A172 (cell line): Measurements from ENCODE around the gene NHSL2. TPM values are rescaled to one million over a fixed set of nuclear protein-coding genes. Genes with fewer than 3 reads are reported as not detected.
"Not testable (repeated sequence)": the region's sequence is repeated elsewhere in the genome, so short reads cannot be mapped to it uniquely, and the experiment has no call there.

Experiments
- DNase-seq: peaks from one replicate; pipeline ENCODE4 v3.0.0-alpha.2; 2015; ENCODE audit warnings: low spot score
- total RNA-seq: library from RNA; depleted of rRNA; stranded (reverse); fragments of >200 nt; shearing (Covaris generic); gene quantifications from 2 replicates; pipeline ENCODE4 v1.2.3, GENCODE V29; 2014

The NHSL2 gene
- total RNA-seq, 1 experiment from 2014 or later, result not detected

DNA sequence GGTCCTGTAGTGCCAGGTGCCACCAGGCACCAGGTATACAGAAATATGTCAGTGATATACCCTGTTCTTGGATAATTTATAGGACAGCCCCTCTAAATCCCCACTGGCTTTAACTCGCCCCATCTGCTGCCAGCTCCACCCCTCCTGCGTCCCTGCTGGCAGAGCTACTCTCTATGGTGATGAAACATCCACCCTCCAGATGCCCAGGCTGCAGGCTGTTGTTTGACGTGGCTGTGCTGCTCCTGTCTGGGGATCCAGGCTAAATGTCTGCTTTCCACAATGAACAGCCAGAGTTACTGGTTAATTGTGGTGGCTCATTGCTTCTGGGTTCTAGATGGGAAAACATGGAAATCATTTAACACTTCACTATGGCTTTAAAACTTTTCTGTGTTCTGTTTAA, 12.9 kb downstream of the NHSL2 start:
- DNase-seq, result no peak

- no peak for DNase-seq
Measured at GRCh38 chrX:71927040-71927439, 16.4 kb downstream of the NHSL2 start.

DNA sequence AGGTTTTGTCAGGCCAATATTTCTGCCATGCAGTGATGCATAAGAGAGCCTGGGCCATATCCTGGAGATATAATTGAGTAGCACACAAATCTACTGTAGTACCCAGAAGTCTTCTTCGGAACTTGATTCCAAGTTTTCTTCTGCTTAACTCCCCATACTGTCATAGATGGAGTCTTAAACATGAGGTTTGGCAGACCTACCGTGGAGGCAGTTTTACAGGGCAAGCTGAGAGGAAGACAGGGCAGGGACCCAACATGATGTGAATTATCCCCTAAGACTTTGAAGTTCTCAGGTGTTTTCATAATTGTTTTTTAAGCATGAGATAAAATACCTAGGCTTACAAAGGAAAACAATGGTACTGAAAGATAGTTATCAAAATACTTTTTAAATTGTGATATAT, 18.2 kb downstream of the NHSL2 start:
- DNase-seq, result no peak

GRCh38 chrX:71930298-71930697, 19.7 kb downstream of the NHSL2 start:
- no peak for DNase-seq

DNA sequence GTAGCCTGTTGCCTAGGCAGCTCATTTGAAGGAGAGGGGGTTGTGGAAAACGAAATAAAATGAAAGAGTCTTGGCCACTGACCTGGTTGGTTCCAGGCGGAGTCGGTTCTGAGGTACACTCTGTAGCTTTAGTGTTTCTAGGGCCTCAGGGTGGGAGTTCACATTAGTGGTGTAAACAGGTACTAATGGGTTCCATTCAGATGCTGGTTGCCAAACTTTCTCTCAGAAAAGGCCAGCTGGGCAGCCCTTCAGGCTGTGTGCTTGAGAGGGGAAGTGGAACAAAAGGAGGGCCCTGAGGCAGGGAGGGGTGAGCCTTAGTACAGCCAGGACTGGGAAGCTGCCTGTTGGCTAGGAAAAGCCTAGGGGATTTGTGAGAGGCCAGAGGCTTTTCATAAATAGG, 24.8 kb downstream of the NHSL2 start:
- DNase-seq, result no peak

DNA sequence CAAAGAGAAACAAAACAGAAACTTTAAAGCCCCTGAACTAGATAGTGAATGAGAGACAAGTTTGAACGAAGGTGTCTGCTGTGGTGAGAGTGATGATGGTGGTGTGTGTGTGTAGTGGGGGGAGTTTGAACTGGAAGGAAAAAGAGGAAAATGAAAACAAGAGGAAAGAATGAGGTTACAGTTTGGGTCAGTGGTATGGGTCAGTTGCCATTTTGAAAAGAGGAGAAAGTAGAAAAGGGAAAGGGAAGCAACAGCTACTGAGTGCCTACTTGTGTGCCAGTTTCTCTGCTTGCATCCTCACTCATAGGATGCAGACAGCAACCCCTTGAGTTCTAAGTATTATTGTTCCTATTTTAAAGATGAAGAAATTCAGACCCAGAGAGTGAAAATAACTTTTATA, 26.0 kb downstream of the NHSL2 start:
- DNase-seq, result no peak

- peak; percentile 3 for DNase-seq
Measured at GRCh38 chrX:71938371-71938770, 27.7 kb downstream of the NHSL2 start.

DNA sequence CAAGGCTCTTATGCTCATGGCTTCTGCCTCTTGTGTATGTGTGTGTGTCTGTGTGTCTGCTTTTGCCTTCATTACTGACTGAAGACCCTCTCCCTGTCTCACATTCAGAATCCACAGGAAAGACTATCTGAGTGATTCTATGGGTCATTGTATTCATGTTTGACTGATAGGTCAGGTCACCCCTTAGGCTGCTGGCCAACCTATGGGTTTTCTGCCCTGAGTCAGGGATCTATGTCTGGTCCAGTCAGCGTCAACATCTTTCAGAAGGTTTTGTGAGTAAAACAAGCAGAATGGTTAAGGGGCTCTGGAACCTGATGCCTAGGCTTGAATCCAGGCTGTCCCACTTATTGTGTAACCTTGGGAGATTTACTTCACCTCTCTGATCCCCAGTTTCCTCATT, 30.5 kb downstream of the NHSL2 start:
- no peak for DNase-seq

GRCh38 chrX:71941776-71942175, 31.1 kb downstream of the NHSL2 start:
- peak; percentile 25 for DNase-seq

DNA sequence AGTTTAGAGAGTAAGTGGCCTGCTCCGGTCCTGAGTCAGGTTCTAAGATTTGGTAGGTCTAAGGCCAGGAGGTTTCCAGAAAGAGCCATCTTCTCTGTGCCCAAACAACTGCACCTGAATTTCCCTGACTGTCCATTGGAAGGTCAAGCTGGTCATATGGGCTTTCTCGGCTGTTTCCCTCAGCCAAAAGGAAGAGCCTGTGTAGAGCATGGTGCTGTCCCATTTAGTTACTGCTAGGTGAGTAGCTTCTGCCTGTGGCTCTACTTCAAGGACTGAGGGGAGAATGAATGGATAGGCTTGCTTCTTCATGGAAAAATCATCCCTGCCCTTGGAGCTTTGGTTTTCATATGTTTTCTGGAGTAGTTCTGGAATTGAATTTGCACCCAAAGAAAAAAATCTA, 33.7 kb downstream of the NHSL2 start:
- no peak for DNase-seq

GRCh38 chrX:71945237-71945805, 34.7 kb downstream of the NHSL2 start:
- no peak for DNase-seq

GRCh38 chrX:71949363-71949762, 38.7 kb downstream of the NHSL2 start:
- no peak for DNase-seq

DNA sequence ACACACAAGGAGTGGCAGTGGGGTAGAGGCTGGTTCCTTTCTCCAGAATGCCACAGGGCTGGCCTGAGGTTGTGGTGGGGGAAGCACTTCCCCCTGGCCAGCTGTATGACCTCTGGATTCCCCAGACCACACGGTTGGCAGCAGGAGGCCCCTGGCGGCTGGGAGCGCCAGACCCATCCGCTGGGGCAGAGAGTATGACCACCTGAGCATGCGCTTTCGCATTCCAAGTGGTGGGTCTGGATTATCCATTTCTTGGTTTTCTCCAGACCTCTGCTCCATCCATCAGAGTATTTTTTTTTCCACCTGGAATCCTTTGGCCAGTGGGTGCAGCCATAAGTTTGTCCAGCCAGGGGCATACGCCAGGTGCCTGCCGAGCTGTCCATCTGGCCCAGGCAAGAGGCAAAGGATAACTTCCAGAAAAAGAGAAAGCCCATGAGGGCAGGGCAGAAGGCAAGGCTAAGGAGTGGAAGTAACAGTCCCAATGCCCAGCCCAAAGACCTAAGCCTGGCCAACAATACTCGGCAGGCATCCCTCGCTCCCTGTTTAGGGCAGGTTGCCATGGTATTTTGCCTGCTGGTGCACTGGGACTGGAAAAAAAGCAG, 39.3 kb downstream of the NHSL2 start:
- DNase-seq, result no peak

- no peak for DNase-seq
Measured at GRCh38 chrX:71953391-71953790, 42.7 kb downstream of the NHSL2 start.

- DNase-seq, result no peak
Measured at GRCh38 chrX:71953946-71954345, 43.3 kb downstream of the NHSL2 start.

- no peak for DNase-seq
Measured at GRCh38 chrX:71954458-71954857, 43.8 kb downstream of the NHSL2 start.

- no peak for DNase-seq
Measured at GRCh38 chrX:71955530-71956120, 45.0 kb downstream of the NHSL2 start.

DNA sequence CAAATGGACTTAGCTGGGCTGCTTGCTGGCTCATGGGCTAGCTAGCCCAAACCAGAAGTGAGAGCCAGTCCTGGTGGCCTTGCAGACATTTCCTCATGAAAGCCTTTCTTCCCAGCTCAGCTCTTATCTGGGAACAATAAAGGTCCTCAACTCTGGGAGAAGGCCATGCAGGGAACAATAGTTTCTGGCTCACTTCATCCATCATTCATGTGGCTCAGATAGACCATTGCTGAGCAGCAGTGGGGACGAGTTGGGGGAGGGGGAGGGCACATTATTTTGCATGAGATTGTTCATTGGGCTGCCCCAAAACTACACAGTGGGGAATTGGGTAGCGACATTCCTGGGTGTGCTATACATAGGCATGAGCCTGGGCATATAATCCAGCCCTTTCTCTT, 47.6 kb downstream of the NHSL2 start:
- no peak for DNase-seq

DNA sequence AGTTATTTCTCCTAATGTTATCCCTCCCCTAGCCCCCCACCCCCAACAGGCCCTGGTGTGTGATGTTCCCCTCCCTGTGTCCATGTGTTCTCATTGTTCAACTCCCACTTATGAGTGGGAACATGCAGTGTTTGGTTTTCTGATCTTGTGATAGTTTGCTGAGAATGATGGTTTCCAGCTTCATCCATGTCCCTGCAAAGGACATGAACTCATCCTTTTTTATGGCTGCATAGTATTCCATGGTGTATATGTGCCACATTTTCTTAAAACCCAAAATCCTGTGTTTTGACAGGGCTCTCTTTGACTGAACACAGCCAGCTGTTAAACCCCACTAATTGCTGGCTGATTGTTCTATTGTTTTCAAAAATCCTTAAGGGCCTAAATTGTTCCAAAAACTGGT, 53.5 kb downstream of the NHSL2 start:
- not testable (repeated sequence) for DNase-seq

GRCh38 chrX:71974916-71975315, 64.3 kb downstream of the NHSL2 start:
- no peak for DNase-seq

- DNase-seq, result no peak
Measured at GRCh38 chrX:71976753-71977152, 66.1 kb downstream of the NHSL2 start.

DNA sequence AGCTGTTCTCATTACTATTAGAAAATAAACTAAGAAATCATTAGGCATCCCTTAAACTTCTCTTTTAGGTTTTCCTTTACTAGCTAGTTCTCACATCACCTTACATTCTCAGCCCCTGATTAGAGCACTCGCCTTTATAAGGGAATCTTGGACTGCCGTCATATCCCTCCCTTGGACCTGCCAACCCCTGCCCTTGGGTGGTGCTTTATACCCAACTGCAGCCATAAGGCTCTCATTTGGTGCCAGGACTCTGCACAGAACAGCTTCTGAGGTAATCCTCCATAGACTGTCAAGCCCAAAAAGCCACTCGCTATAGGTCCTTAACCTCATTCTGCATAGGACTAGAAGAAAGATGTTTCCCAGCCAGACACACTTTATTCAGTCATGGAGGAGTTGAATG, 67.5 kb downstream of the NHSL2 start:
- DNase-seq, result no peak

DNA sequence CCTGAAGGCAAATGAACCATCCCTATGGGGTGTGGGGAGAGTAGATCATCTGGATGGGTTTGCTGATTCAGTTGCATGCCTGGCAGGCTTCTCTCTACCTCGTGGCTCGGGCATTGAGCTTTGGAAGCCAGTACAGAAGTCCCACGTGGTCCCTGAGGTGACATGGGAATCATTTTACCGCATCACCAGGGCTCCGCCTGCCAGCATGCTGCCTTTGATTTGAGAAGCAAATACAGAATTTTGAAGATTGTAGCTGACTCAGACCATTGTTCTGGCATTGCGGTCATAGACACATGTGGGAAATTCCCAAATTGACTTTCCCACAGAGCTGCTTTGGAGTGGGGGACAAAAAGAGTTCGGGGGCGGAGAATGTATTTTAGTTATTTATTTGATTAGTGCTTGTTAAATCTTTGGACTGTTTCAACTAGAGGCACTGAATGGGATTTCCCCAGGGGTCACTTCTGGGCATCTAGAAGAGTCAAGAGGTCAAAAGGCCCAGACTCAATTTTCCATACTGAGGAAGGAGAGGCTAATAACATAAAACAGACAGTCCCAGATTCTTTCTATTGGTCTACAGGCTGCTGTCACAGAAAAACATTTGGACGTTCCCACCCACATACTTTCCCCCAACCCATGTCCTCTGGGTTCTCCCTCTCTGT, 79.3 kb downstream of the NHSL2 start:
- DNase-seq, result peak; percentile 46
